Stimulated activated CD8-positive, alpha-beta memory T cell treated with anti-CD3 and anti-CD28 coated beads, Interleukin-7, amount 100 ng/mL, for 4 hours (primary cell): Measurements from ENCODE around the gene PLPP3.

Source experiments
- DNase-seq, 2 donors: peaks; one replicate each; pipeline ENCODE4 v3.0.0-alpha.2; 2020; ENCODE audit warnings: low read depth in 2 of 2

The PLPP3 gene

DNA sequence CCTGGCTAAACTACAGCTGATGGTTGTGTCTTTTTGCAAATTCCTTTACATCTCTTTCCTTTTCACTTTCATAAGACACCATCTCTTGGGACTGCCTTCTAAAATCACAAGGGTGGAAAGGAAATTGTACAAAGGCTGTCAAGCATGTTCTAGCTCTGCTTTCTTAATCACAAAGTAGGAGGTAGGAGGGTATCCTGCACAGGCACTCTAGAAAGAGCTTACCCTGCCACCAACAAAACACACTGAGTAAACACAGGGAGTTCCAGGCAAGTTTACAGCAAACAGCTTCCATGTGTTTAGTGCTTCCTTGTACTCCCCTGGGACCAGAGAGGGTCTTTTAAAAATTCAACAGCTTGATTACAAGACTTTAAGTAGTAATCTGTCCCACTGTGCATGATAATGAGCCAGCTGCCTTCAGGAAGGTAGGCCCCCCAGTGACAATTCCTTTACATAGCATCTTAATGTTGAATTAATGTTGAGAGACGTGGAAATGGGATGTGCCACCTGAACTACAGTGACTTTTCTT is 2.4 kb downstream of the PLPP3 start:
- DNase-seq: no peak

DNA sequence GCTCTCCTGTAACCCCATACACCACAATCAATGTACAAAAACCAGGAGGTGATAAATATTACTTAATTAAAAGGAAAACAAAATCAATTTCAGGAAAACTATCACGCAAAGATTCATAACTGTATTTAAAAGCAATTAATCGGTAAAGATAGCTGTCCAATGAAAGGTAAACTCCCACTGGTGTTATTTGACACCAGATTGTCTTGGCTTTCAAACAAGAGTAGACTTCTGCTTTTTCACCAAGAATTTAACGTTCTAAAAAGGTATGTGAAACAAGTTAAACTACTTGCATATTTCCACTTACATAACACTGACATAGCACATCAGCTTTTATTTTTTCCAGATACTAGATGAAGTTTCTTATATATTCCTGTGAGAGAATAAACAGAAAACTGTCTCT is 3.5 kb downstream of the PLPP3 start:
- DNase-seq: no peak

DNA sequence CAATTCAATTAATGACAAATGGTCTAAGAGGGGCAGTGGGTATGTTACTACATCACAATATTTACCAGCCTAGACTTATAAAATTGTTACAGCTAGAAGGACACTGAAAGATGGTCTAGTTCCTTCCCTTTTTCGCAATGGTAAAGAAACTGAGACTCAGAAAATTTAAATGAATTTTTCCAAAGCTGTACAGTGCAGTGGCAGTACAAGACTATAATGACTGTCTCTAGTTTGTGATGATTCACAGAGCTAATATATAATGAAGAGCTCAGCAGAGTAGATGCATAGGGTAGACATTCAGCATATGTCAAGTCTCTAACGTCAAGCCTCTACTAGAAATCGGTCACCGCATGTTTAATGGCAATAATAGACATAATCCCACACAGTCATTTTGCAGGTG is 4.6 kb downstream of the PLPP3 start:
- DNase-seq: no peak

DNA sequence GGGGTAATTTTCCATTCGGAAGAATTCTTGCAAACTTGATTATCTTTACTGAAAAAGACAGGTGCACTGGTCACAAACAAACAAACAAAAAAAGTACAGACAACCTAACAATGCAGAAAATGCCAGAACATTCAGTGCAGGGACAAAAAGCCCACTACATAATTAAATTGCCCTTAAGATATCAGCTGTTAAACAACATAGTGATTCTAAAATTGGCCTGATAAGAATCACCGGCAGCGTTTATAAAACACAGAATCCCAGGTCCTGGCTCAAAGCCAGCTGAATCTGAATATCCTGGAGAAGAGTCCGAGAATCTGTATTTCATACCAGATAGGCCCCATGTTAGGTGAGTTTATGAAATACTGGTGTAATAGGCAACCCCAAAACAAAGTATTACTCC is 6.1 kb downstream of the PLPP3 start:
- DNase-seq: no peak

DNA sequence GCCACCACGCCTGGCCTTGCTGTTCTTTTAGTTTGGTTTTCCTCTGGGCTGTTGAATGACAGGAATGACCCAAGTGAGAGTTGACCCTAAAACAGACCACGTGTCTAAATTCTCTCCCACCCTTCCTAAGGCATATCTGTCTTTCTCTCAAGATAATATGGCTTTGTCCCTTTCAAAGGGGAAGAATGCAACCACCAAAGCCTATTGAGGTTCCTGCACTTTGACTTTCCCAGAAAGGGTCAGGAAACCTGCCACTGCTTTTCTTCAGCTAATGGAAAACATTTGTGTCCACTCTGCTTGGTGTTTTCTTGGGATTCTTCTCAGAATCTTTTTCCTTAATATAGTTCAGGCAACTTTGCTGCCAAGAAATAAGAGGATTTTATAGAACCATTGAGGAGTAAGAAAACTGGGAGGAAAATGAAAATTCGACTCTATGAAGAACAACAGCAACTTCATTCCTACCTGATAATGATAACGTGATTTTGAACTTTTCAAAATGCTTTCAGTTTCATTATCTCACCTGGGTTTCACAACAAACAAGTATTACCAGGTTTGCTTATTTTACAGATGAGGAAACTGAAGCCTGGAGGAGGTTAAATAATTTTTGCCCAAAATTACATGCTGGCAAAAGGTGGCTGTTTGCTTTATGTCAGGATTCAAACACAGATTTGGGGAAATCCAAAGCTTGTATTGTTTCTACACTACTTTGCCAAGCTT is 6.9 kb downstream of the PLPP3 start:
- DNase-seq: no peak

DNA sequence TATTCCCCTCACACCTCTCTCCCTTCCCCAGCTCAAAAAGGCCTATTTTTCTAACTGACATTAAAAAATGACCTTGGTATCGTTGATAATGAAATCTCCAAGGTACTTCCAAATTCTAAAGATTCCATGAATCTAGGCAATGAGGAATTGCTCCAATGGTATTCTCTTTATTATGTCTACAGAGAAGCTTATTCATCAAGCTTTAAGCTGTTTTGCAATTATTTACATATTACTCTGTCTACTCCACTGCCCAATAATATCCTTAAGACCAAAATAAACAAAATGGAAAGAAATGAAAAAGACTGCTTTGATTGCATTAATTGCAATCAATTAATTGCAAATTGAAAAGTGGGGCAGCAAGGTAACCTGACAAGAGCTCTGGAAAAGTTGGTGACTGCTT is 7.9 kb downstream of the PLPP3 start:
- no peak for DNase-seq

DNA sequence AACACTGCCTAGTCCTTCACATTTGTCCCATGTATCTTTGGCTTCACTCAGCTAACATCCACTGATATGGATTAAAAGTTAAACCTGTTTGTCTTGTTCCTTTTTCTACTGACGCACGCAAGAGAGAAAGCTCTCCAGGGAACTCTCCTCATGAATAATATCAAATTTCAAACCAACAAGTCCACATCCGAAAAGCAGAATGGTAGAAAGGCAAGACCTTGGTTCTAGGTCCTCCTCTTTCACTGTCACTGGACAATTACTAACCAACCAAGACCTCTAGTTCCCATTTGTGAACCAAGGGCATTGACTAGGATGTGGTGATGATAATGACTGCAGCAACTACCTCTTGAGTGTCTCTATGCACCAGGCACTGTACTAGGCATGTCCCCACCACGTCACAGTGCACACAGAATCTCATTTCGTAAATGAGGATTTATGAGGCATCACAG is 8.4 kb downstream of the PLPP3 start:
- no peak for DNase-seq

DNA sequence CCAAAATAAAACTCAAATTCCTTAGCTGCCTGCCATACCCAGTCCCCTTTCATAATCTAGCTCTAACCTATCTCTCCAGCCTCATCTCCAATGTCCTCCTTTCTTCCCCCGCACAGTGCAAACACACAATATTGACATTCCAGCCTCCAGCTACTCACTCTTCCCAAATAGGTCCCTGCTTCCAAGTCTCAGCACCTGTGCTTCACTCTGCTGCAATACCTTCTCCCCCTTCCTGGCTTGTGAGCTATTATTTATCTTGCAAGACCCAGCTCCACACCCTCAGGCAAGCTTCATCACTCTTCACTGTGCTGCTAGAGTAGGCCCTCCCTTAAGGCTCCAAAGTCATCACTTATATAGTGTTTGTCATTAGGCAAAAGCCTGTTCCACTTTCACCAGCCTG is 9.7 kb downstream of the PLPP3 start:
- no peak for DNase-seq

DNA sequence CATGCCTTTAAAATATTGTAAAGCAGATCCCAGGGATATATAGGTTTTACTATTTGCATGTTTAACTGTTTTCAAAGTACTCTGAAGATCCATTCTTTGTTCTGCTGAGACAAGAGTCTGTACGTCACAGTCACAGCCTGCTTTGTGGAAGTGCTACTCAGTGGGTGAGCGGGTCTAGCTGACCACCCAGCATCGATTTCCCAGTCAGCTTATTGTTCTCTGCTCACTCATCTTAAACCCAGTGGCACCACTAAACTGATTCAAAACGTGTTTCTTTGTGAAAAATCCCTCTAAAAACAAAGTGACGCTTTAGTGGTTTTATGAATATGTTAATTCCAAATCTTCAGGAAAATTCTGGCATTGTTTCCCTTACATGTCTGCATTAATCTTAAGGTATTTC is 12.4 kb downstream of the PLPP3 start:
- DNase-seq: no peak

DNA sequence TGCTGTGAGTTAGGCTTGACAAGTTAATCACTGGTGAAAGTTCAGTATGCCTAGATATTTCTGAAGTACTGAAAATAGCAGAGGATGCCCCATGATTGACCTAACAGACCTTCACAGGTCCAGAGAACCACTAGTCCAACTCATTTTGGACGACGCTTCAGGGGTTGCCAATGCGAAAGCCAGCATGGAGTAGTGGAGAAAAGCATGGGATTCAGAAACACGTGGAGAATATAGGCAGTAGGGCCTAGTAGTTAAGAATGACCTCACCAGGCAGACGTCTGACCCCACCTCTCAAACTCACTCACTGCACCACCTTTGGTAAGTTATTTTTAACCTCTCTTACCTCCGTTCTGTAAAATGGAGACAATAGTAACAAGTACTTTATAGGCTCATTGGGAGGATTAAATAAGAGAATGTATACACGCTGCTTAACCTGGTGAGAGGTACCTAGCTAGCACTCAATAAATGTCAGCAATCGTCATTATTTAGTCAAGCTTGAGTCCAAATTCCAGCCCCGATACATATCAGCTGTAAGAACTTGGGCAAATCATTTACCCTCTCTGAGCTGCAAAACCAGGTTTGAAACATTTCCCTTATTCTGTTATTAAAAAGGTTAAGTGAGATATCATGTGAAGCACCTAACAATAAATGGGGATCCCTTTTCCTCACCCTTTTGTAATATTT is 13.2 kb downstream of the PLPP3 start:
- no peak for DNase-seq

DNA sequence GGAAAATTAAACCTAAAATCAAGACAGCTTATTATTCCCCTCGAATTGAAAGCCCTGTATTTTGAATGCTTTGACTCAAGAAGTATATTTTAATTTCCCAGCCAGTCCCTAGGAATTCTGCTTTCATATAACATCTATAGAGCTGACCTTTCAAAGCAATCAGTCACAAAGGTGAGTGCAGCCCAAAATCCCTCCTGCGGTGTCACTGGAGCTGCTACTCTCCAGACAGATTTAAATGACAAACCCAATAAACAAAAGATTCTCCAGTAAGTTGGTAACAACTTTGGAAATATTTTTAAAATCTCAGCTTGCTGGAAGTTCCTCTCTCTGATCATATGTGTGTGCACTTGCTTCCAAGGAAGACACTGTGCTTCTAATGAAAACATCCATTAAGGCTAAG is 14.7 kb downstream of the PLPP3 start:
- DNase-seq: no peak

DNA sequence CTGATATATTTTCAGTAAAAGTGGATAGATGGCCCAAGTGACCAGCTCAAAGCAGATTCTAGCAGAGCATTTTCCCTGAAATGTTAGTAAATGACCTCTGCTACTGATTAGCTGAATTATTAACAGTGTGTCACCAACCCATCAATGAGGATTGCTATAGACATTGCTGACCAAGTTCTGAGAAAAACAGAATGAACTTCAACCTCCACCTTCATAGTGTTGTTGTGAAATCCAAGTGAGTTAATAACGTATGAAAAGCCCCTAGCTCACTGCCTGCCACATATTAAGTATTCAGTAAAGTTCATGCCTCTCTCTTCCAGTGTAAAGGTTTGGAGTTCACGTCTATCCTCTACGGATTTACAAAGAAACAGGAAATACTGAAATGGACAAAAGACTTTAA is 15.8 kb downstream of the PLPP3 start:
- no peak for DNase-seq

DNA sequence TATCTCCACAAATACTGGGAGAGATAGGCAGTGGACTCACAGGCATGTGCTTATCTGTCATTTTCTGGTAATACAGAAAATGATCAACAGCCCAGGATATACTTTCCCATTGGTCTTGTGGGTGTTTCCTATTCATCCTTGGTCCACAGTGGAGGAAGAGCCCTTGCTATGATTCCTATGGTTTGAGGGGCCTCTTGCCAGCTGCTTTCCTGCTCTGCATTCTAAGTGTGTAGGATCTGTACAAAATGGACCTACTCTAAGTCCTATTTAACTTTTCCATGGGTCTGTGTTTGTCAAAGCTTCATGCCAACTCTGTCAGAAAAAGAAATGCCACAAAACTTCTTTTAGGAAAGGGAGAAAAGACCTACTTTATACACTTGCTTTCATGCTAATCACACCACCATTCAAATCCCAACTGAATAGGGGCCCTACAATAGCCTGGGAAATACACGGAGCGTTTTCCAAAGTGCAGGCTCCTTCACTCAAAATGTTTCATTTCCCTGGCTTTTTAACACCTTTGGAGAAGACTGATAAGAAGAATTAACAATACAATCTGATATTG is 16.4 kb downstream of the PLPP3 start:
- no peak for DNase-seq

DNA sequence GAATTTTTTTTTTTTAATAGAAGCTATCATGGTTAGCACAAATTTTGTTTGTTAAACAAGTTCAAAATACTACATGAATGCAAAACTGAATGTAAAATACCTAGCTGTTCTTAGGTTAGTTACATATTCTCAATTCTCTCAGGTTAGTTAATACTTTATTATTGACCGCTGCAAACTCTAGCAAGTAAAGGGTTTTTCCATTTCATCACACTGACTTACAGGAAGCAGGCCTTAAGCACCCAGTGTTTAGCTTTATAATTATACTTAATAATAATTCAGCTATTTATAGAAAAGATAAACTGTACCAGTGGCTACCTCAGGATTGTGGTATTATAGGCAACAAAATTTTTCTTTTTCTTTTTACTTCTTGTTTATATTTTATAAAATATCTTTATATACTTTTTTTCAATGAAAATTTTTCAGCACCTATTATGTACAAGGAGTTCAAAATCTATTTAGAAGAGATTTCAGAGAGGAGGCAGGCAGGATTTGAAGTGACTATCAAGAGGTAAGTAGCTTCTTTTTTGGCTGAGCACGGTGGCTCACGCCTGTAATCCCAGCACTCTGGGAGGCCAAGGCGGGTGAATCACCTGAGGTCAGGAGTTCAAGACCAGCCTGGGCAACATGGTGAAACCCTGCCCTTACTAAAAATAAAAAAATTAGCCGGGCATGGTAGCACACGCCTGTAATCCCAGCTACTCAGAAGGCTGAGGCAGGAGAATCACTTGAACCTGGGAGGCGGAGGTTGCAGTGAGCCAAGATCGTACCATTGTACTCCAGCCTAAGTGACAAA is 17.9 kb downstream of the PLPP3 start:
- DNase-seq: no peak

DNA sequence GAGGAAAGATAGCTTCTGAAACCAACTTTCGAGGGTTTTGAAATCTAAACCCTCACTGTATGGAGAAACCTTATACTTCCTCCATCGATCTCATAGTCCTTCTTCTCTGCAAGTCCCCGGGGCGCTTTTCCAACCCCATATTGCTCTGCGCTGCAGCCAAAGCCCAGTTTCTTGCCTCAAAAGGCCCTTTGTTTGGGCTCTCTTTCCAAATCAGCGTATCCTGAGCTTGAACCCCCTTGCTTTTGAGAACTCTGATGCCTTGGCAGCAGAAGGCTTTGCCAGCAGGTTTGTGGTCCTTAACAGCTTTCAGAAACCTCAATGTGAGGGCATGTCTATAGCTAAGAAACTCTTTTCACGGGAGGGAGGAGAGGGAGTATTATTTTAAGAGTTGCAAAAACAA is 21.6 kb downstream of the PLPP3 start:
- no peak for DNase-seq

DNA sequence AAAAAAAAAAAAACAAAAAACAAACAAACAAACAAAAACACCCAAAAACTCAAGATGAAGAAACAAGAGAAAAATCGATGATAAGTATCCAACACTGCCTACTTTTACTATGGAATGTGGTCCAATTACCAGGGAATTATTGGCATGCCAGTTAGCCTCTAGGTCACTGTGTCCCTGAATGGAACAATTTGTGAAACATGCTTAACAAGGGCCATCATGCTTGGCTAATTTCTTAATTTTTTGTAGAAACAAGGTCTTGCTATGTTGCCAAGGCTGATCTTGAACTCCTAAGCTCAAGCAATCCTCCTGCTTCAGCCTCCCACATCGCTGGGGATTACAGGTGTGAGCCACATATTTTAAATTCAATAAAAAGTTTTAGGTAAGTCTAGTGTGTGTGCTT is 23.9 kb downstream of the PLPP3 start:
- DNase-seq: no peak

DNA sequence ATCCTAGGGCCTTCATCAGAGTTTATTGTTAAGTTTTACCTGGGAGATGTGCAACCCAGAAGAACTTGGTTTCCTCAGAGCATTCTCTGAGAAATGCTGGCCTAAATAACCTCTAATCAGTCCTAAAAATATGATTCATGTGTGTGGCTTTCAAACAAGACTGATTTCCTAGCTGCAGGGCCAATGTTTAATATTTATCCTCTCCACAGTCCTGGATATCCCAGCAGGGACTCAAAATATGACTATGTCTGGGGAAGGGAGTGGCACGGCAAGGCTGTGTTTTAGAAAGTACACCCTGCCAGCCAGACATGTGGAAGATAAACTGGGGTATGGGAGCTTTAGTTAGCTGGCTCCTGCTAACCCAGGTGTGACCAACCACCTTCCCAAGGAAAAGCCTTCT is 26.3 kb downstream of the PLPP3 start:
- no peak for DNase-seq

DNA sequence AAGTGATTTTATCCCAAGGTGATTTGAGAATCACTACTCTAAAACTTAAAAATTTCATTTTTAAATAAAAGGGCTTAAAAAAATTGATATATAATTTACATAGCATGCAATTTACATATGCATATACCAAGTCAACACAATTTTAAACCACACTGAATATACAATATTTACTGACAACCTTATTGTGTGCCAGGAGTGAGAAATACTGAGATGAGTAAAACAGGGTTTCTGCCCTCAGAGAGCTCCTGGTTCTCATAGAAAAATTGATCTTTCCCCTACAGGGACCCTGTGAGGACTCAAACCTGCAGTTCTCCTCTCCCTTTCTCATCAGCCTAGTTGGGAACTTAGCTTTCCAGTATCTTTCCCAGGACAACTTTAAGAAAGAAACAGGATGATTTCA is 27.0 kb downstream of the PLPP3 start:
- DNase-seq: no peak

DNA sequence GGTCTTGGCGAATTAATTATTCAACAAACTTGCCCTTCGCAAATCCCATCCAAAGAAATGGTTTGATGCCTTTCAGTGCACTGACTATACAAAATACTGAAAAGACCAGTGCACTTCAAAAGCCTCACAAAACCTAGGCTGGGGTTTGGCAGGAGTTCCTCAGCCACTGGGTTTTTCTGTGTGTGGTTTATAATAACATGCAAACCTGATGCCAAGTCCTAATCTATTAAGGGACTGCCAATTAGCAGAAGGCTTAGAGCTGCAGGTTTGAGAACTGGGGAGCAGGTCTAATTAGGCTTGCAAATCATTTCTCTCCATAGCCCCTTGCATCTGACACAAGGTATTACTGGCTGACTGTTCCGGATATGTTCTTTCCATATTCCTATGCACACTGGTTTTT is 27.7 kb downstream of the PLPP3 start:
- no peak for DNase-seq

DNA sequence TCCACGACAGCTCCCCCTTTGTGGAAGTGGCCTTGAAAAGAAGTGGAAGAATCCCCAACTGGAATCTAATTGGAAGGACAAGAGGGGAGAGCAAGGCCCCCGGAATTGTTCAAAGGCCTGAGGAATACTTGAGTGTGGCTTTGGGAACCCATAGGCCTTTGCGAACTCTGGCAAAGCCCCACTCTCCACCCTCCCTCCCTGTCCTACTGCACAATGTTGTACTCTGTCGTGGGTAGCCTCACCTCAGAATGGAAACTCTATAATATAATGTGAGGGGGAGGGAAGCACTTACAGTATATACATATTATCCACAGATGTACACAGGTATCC is 28.5 kb downstream of the PLPP3 start:
- no peak for DNase-seq

DNA sequence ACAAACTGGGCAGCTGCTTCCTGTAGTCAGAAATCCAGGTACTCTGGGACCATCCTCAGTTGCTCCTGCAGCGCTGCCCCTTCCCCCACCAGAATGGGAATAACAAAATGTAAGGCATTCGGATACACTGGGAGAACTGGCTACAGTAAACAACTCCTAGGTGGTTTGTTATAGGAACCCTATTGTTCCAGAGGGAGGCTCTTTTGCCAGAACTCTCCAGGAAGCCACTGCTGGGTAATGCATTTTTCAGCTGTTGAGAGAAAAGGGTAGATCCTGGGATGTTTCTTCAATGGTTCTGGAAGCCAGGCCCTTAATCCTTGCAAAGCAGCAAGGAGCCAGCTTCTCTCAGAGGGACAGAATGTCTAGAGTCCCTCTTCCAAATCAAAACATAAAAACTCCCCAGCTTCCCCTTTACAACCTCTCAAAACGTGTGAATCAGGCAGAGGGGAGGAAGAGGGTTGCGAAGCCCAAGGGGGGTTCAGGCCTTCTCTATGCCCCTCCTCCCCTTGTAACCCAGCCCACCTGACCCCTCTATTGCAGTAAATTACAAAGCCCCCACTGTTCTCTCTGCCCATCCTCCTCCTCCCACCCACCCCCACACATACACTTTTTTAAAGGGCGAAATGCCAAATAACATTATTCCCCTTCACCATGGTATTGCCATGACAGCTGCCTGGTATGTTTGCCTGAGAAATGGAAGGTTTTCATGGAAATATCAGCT is 29.1 kb downstream of the PLPP3 start:
- DNase-seq: no peak

DNA sequence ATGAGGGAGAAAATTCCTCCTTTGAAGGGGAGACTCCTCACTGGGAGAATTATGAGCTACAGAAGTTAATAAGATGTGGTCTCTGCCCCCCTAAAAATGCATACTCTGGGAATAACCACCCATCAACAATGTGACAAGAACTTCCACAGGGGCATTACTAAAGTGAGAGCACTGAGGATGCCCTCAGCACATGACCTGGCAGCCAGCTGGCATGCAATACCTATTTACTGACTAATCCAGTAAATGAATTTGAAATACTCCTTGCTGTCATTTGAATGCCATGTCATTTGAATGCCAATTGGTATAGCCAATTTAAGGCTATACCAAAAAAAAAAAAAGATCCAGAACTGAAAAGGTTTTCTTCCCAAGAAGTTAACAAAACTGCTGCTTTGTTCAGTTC is 30.8 kb downstream of the PLPP3 start:
- no peak for DNase-seq
